Measurements from ENCODE around the gene COG3. TPM values are rescaled to one million over a fixed set of nuclear protein-coding genes. Genes with fewer than 3 reads are reported as not detected.

Gene COG3
- total and polyA plus RNA-seq, 2 donors (not counting 1 experiment from before 2014, with no cell fraction given) = 24.0 to 37.5 TPM

- Histone ChIP-seq H3K4me2 (ENCODE audit: extremely low read depth, insufficient read depth, low read length) (peak overlapping the region; percentile 15), H3K36me3 (ENCODE audit: control insufficient read depth, insufficient read depth, low read length) (peaks cover 8% of the 10 kb centered on the region)
These were observed 27.8 kb downstream of the COG3 start for GRCh38 chr13:45492538-45492937.

GRCh38 chr13:45496942-45497341 lies 32.2 kb downstream of the COG3 start:
- no peak overlapping the region for H3K4me3 ChIP-seq (replicated peaks in 1 of 4; ENCODE audit: control extremely low read depth in 1 of 4, insufficient read depth in 1 of 4, low read depth in 3 of 4, low read length in 4 of 4)
- peaks cover 11% of the 10 kb centered on the region for H3K4me1 ChIP-seq (ENCODE audit: control insufficient read depth, extremely low read depth, insufficient read depth, low read length)
- no peak for DNase-seq (ENCODE audit: low read depth in 2 of 2)
- TF ChIP-seq CTCF (conservative IDR thresholded peaks at IDR 0.05 in 1 of 2, IDR thresholded peaks at IDR 0.05 in 1 of 2; ENCODE audit: low read depth in 1 of 2, low read length in 2 of 2) (no peak), EZH2 (IDR thresholded peaks at IDR 0.05; ENCODE audit: low read length, missing control alignments) (no peak)
- peaks cover 3% of the 10 kb centered on the region for H3K36me3 ChIP-seq (ENCODE audit: control insufficient read depth, insufficient read depth, low read length)
- no peaks in the 10 kb centered on the region for H3K9me3 ChIP-seq (ENCODE audit: control insufficient read depth, insufficient read depth, low read depth, low read length)
- no peak overlapping the region for H3K27ac ChIP-seq (ENCODE audit: insufficient read depth, low read length)
- H3K4me2 ChIP-seq (ENCODE audit: extremely low read depth, insufficient read depth, low read length) = no peak overlapping the region
- no peak overlapping the region for H2AFZ ChIP-seq (ENCODE audit: low read length)
- H4K20me1 ChIP-seq (ENCODE audit: control insufficient read depth, extremely low read depth, insufficient read depth, low read length) = no peaks in the 10 kb centered on the region
- no peak overlapping the region for H3K9ac ChIP-seq (ENCODE audit: insufficient read depth, low read length)
- no peaks in the 10 kb centered on the region for H3K27me3 ChIP-seq (ENCODE audit: control insufficient read depth, insufficient read depth, low read length)
- H3K79me2 ChIP-seq (ENCODE audit: control insufficient read depth, insufficient read depth, low read length) = peaks cover 2% of the 10 kb centered on the region

More at GRCh38 chr13:45492538-45492937, 27.8 kb downstream of the COG3 start:
- DNase-seq (ENCODE audit: low read depth in 2 of 2) = peak in 1 of 2 donors; percentile 67
- no peaks in the 10 kb centered on the region for H3K79me2 ChIP-seq (ENCODE audit: control insufficient read depth, insufficient read depth, low read length)
- peak overlapping the region; percentile 50 for H3K27ac ChIP-seq (ENCODE audit: insufficient read depth, low read length)
- TF ChIP-seq EZH2 (IDR thresholded peaks at IDR 0.05; ENCODE audit: low read length, missing control alignments) = no peak
- no peak for TF ChIP-seq CTCF (conservative IDR thresholded peaks at IDR 0.05 in 1 of 2, IDR thresholded peaks at IDR 0.05 in 1 of 2; ENCODE audit: low read depth in 1 of 2, low read length in 2 of 2)
- no peak overlapping the region for H3K9ac ChIP-seq (ENCODE audit: insufficient read depth, low read length)
- no peaks in the 10 kb centered on the region for H3K9me3 ChIP-seq (ENCODE audit: control insufficient read depth, insufficient read depth, low read depth, low read length)
- no peak overlapping the region for H2AFZ ChIP-seq (ENCODE audit: low read length)
- no peak overlapping the region for H3K4me3 ChIP-seq (replicated peaks in 1 of 4; ENCODE audit: control extremely low read depth in 1 of 4, insufficient read depth in 1 of 4, low read depth in 3 of 4, low read length in 4 of 4)
- H3K27me3 ChIP-seq (ENCODE audit: control insufficient read depth, insufficient read depth, low read length) = no peaks in the 10 kb centered on the region
- H3K4me1 ChIP-seq (ENCODE audit: control insufficient read depth, extremely low read depth, insufficient read depth, low read length) = no peaks in the 10 kb centered on the region
- H4K20me1 ChIP-seq (ENCODE audit: control insufficient read depth, extremely low read depth, insufficient read depth, low read length) = no peaks in the 10 kb centered on the region

GRCh38 chr13:45500492-45501174 lies 35.9 kb downstream of the COG3 start:
- Histone ChIP-seq H3K27ac (ENCODE audit: insufficient read depth, low read length) (peak overlapping the region; percentile 65), H2AFZ (ENCODE audit: low read length) (no peak overlapping the region), H3K4me1 (ENCODE audit: control insufficient read depth, extremely low read depth, insufficient read depth, low read length) (peaks cover 11% of the 10 kb centered on the region), H4K20me1 (ENCODE audit: control insufficient read depth, extremely low read depth, insufficient read depth, low read length) (no peaks in the 10 kb centered on the region), H3K4me3 (replicated peaks in 1 of 4; ENCODE audit: control extremely low read depth in 1 of 4, insufficient read depth in 1 of 4, low read depth in 3 of 4, low read length in 4 of 4) (peak overlapping the region in 1 of 4 experiments; percentile 22), H3K4me2 (ENCODE audit: extremely low read depth, insufficient read depth, low read length) (peak overlapping the region; percentile 58), H3K36me3 (ENCODE audit: control insufficient read depth, insufficient read depth, low read length) (peaks cover 10% of the 10 kb centered on the region), H3K79me2 (ENCODE audit: control insufficient read depth, insufficient read depth, low read length) (peaks cover 6% of the 10 kb centered on the region), H3K27me3 (ENCODE audit: control insufficient read depth, insufficient read depth, low read length) (no peaks in the 10 kb centered on the region), H3K9me3 (ENCODE audit: control insufficient read depth, insufficient read depth, low read depth, low read length) (no peaks in the 10 kb centered on the region), H3K9ac (ENCODE audit: insufficient read depth, low read length) (no peak overlapping the region)
- DNase-seq (ENCODE audit: low read depth in 2 of 2) = peak; percentile 94 to 96
- TF ChIP-seq EZH2 (IDR thresholded peaks at IDR 0.05; ENCODE audit: low read length, missing control alignments) (no peak), CTCF (conservative IDR thresholded peaks at IDR 0.05 in 1 of 2, IDR thresholded peaks at IDR 0.05 in 1 of 2; ENCODE audit: low read depth in 1 of 2, low read length in 2 of 2) (no peak)

Measured in fibroblast of lung (primary cell).